ENCODE measurements around the gene UPF2. TPM values are rescaled to one million over a fixed set of nuclear protein-coding genes. Genes with fewer than 3 reads are reported as not detected.

UPF2 gene
- total RNA-seq, 1 donor from 2014 or later = 17.1 TPM

DNA sequence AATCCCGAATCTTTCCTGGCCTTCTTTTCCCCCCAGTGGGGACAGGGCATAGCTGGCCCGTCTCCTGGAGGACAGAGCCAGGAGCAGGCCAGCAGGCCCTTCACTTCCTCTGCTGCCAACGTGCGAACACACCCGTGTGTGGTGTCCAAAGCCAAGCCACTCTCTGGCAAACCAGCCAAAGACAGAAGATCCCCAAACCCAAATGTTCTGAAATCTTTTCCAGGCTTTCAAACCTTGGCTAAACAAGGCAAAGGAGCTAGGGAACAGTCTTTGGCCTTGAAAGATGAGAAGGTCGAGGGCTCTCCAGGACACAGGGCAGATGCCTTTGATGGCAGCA lies 156.5 kb downstream of the UPF2 start:
- DNase-seq (ENCODE audit: extremely low read depth, low read depth, low spot score) = no peak

- no peak for DNase-seq (ENCODE audit: extremely low read depth, low read depth, low spot score)
Measured at GRCh38 chr10:11885437-11886137, 157.0 kb downstream of the UPF2 start.

DNA sequence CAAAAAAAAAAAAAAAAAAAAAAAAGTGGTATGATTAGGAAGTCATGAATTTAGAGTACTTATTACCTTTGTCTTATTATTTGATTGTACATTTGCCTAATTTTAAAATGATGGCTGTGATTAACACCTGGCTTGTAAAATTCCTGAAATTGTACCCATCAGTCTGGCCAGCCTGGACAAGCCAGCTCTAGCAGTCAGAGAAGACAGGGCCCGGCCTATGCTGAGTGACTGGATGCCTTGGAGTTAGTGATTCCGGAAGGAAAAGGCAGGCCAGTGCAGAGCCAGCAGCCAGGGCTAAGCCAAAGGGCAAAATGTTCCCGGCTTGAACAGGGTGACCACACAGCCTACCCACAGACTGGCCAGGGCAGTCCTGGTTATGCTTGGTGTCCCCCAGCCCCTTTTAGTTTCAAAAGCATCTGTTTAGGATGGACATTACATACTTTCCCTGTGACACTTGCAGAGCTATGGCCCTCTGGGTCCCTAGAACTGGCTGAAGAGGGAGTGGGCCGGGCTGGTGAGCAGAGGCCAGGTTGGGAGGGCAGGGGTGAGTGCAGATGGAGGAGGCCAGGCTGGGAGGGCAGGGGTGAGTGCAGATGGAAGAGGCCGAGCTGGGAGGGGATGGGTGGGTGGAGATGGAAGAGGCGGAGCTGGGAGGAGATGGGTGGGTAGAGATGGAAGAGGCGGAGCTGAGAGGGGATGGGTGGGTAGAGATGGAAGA lies 157.7 kb downstream of the UPF2 start:
- no peak for DNase-seq (ENCODE audit: extremely low read depth, low read depth, low spot score)

DNA sequence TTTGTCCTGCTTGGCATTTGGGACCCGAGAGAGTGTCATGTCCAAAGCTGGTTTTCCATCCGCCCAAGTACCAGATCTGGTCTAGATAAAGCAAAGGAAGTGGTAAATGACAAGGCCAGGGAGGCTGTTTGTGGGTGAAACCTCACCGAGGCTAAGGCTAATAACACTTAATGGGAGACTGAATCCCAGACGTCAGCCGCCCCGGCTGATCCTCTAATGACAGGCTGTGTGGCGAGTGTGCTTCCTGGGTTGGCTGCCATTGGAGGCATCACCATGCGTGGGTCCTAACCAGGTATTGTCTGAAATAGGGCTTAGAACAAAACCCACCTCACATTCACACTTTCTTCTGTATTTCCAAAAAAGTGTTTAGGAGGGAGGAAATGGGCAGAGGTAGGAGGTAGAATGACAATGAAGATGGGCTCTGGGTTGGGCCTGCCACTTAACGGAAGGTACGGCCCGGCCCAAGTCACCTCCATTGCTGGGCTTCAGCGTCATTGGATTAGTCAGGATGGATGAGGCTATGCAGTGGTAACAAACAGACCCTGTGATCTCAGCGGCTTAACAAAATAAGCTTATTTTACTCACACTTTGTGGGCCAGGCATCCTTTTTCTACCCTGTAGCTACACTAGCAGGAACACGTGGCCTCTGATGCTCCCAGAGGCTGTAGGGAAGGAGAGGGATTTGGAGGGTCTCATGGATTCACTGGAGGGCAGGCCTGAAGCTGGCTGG lies 159.8 kb downstream of the UPF2 start:
- DNase-seq (ENCODE audit: extremely low read depth, low read depth, low spot score) = no peak

GRCh38 chr10:11881477-11882417 lies 160.9 kb downstream of the UPF2 start:
- no peak for DNase-seq (ENCODE audit: extremely low read depth, low read depth, low spot score)

GRCh38 chr10:11881030-11881476 lies 161.6 kb downstream of the UPF2 start:
- DNase-seq (ENCODE audit: extremely low read depth, low read depth, low spot score) = no peak

DNA sequence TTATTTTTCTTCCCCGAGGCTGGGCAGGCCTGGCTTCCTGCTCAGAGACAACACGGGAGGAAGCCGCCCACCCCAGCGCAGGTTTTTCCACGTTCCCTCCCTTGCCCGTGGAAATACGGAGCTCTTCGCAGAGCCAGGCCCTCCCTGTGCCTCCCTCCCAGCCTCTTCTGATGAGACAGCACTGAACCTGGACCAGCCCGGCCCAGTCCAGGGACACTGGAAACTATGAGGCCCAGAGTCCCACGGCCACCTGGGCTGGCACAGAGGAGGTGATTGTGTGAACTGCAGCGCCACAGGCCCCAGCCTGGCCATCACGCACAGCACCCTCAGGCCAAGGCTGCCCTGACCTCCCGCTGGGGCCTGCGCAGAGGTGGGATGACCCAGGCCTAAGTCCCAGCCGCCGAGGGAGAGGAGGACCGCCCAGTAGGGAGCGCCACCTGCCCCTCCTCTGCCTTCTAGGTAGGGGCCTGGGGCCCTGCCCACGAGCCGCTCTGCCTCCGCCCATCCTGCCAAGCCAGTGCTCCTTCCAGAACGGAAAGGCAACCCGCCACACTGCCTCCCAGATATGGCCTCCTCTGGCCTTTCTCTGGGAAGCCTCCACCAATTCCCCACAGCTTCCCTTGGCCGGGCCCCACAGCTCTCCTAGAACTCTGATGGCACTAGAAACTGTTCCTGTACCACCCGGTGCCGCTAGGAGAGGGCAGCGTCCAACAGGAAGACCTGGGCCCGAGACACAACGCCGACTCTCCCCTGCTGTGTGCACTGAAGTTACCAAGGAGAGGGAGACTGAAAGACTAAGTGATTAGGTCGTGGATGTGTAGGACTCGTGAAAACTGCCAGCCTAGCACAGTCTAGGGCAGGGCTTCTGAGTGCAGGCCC lies 162.2 kb downstream of the UPF2 start:
- no peak for DNase-seq (ENCODE audit: extremely low read depth, low read depth, low spot score)

DNA sequence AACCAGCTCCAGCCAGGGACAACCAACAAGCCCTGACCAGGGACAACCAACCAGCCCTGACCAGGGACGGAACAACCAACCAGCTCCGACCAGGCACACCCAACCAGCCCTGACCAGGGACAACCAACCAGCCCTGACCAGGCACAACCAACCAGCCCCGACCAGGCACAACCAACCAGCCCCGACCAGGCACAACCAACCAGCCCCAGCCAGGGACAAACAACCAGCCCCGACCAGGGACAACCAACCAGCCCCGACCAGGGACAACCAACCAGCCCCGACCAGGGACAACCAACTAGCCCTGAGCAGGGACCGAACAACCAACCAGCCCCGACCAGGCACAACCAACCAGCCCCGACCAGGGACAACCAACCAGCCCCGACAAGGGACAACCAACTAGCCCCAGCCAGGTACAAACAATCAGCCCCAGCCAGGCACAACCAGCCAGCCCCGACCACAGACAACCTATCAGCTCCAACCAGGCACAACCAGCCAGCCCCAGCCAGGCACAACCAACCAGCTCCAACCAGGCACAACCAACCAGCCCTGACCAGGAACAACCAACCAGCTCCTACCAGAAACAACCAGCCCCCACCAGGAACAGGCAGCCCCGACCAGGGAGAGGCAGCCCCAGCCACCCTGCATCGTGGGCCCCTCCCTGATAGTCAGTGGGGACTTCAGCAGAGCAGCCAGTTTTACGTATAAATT lies 163.1 kb downstream of the UPF2 start:
- DNase-seq (ENCODE audit: extremely low read depth, low read depth, low spot score) = no peak

DNA sequence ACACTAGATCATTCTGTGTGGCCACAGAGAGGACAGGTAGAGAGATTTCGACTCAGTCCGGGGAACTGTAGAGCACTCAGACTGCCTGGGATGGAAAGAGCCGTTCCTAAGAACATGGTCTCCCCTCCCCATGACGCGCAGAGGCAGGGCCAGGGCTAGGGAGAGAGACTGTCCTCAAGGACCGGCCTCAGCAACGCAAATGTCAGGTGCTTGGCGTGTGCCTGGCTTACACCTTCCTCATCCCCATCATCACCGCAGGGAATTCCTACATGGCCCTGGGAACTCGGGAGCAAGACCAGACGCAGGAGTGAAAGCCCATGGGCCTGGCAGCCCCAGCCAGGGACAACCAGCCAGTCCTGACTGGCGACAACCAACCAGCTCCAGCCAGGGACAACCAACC lies 163.8 kb downstream of the UPF2 start:
- no peak for DNase-seq (ENCODE audit: extremely low read depth, low read depth, low spot score)

DNA sequence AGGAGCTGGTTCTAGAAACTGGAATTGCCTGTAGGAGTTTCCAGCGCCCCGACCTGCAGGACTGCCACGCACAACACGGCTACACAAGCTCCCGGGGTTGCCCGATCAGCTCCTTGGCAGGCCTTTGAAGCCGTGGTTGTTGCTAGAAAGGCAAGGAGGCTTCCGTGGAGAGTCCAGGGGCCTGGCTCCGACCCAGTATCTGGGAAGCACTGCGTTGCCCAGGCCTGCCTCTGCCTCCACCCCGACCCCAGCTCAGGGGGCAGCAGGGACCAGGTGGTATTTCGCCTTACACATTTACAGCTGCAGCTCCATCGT lies 165.1 kb downstream of the UPF2 start:
- DNase-seq (ENCODE audit: extremely low read depth, low read depth, low spot score) = no peak

- DNase-seq (ENCODE audit: extremely low read depth, low read depth, low spot score) = no peak
Measured at GRCh38 chr10:11876805-11877590, 165.6 kb downstream of the UPF2 start.

DNA sequence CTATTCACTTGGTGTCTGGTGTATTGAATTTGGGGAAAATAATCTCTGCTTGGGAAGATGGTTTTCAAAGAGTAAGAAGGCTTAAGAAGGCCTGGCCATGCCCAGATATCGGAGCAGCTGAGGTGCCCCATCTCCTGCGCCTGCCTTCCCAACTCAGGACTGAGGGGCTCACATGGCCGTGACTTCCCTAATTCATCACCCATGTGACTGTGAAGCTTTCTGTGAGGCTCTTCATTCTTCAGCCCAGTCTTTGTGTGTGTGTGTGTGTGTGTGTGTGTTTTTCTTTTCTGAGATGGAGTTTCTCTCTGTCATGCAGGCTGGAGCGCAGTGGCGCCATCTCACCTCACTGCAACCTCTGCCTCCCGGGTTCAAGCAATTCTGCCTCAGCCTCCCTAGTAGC lies 166.3 kb downstream of the UPF2 start:
- DNase-seq (ENCODE audit: extremely low read depth, low read depth, low spot score) = no peak

DNA sequence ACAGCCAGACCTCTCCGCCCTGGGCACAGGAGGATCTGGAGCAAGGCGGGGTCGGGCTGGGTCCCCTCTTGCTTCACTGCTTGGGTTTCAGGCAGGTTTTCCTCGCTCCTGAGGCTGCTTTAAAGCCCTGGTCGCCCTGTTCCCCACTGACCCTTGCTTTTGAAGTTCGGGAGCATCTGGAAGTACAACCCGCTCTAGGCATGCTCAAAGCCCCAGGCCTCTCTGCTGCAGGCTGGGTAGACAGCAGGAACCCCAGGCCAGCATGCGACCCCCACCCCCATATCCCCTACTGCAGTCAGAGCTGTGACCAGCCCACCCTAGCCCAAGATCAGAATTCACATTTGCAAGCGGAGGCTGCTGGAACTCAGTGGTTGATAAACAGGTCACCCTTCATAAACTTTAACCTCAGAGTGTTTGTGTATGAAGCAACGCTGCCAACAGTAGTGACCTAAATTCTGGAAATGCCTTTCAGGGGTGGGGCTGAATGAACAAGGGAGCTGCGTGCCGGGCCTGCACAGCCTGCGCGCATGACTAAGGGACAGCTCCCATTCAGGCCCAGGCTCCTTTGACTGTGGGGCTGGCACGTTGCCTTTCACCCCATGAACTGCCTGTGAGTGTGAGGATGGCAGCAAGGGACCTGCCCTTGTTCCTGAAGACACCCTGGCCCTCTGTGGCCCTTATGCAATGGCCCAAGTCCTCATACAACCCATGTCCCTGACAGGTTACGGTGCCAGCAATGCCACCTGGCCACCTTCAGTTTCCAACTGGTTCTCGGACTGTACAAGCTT lies 166.9 kb downstream of the UPF2 start:
- no peak for DNase-seq (ENCODE audit: extremely low read depth, low read depth, low spot score)

DNA sequence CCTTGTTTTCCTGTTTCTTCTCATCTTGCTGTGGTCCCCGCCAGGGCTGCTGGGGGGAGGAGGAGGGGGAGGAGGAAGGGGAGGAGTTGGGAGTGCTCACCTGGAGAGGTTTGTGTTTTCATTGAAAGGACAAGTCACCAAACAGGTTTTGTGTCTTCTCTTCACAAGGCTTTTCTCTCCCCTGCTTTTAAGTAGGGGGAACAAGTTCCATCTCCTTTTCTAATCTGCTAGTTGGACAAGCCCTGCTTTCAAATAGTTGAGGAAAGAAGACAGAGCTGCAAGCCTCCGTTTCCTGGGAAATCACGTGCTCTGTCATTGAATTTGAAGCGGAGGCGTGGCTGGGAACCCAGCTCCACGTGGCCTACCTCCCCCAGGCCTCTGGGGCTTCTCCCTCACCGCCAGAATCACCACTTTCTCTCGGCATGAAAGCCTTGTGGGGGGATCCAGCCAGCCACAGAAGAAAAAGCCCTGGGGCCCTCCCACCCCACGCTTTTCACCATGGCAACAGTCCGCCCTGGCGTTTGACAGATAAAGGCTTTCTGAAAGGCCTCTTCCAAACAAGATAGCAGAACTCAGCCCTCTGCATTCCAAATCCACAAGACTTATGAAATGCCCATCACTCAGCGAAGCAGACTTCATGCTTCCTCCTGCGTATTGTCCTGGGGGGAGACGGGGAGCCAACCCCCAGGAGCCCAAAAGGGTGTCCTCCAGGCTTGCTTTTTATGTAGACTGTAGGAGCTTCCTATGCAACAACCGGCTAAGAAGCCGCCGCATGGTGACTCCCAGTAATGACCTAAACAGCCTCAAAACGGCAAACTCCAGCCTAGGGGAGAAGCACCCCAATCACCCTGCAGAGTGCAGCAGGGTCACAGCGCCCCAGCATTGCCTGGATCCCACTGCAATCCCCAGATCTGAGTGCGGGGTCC lies 167.8 kb downstream of the UPF2 start:
- no peak for DNase-seq (ENCODE audit: extremely low read depth, low read depth, low spot score)

GRCh38 chr10:11871466-11871865 lies 171.1 kb downstream of the UPF2 start:
- DNase-seq (ENCODE audit: extremely low read depth, low read depth, low spot score) = peak; percentile 9

DNA sequence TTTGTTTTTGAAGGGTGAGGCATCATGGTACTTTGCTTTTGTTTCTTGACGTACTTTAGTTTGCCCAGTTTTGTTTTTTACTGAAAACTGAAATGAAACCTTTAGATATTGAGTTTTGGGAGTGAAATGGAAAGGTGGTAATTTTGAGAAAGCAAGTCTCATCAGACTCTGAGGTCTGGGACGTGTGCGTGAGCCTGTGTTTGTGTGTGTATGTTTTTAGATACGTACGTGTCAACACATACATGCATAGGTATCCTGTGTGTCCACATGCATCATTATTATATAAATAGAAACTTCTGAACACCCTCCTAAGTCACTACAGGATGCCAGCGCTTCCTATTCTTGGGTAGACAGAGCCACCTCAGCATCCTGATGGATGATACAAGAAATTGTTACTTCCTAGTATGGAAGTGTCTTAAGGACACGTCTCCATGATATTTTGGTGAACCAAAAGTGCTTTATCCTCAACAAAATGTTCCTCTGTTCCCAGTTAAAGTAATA lies 171.7 kb downstream of the UPF2 start:
- DNase-seq (ENCODE audit: extremely low read depth, low read depth, low spot score) = no peak

DNA sequence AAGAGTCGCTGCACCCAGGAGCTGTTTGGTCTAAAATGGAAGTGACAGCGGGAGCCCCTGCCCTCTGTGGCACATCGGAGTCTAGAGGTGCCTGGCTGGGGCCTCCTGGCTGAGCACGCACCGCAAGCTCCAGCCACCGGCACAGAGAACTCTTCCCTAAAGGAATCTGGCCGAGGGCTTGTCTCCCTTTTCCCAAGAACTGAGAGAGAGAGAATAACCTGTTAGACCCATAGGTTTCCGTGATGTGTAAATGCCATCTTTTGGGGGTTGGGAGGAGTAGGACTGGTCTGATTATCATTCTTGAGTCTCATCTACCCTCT lies 172.2 kb downstream of the UPF2 start:
- no peak for DNase-seq (ENCODE audit: extremely low read depth, low read depth, low spot score)

Data from glomerular endothelial cell (primary cell).